ENCODE results near the gene PLIN5. TPM values are rescaled to one million over a fixed set of nuclear protein-coding genes. Genes with fewer than 3 reads are reported as not detected.

The PLIN5 gene
- total and polyA plus RNA-seq, 10 of the 15 experiments (the other 5 are each of a cell fraction or from before 2014, with no cell fraction given), result 0.15 to 0.33 TPM; not detected in 8

GRCh38 chr19:4550018-4550417, 15.0 kb upstream of the PLIN5 start:
- Histone ChIP-seq H3K27ac (ENCODE audit: control insufficient read depth, insufficient read depth) (no peak overlapping the region), H3K4me2 (ENCODE audit: control insufficient read depth, insufficient read depth) (no peak overlapping the region), H3K4me1 (ENCODE audit: control insufficient read depth, insufficient read depth, low read length) (no peaks in the 10 kb centered on the region), H2AFZ (ENCODE audit: control insufficient read depth, low read depth, low read length) (no peak overlapping the region), H3K9me3 (replicated peaks; ENCODE audit: control insufficient read depth, insufficient read depth, low read length) (no peaks in the 10 kb centered on the region), H3K4me3 (no peak overlapping the region), H4K20me1 (ENCODE audit: control insufficient read depth, insufficient read depth) (no peaks in the 10 kb centered on the region), H3K36me3 (ENCODE audit: control insufficient read depth in 2 of 2, insufficient read depth in 2 of 2, low read length in 1 of 2) (no peaks in the 10 kb centered on the region), H3K79me2 (ENCODE audit: control insufficient read depth, insufficient read depth, low read length) (no peaks in the 10 kb centered on the region), H3K9ac (ENCODE audit: control insufficient read depth, insufficient read depth, low read length) (no peak overlapping the region), H3K27me3 (replicated peaks in 1 of 2; ENCODE audit: control insufficient read depth in 2 of 2, insufficient read depth in 2 of 2, low read length in 1 of 2) (no peaks in the 10 kb centered on the region)
- no TSS peak for BruUV-seq (replicated peaks)
- POLR2A ChIA-PET, result no interaction called here
- ATAC-seq, result no peak
- SMC1A ChIA-PET (ENCODE audit: uncharacterized antibody, unreplicated experiment), result no interaction called here
- CTCF ChIA-PET, result interaction anchor here (1.2 kb wide), 1 partner anchor 84 kb away, joined by 4 read pairs; no protein-coding TSS in a partner anchor
- WGBS (ENCODE audit: insufficient coverage, insufficient replicate concordance, low lambda C conversion rate, missing lambda C conversion rate), result 50% methylated on average over 18 of the region's 18 CpGs
- RAD21 ChIA-PET (ENCODE audit: unreplicated experiment), result no interaction called here
- TF ChIP-seq MXI1 (IDR thresholded peaks at IDR 0.05; ENCODE audit: low read depth, low read length) (no peak), NR2C1 (IDR thresholded peaks at IDR 0.05) (no peak), CREM (IDR thresholded peaks at IDR 0.05; ENCODE audit: low read depth) (no peak), RELB (IDR thresholded peaks at IDR 0.05; ENCODE audit: low read depth) (no peak), KAT2A (conservative IDR thresholded peaks at IDR 0.05; ENCODE audit: control insufficient read depth, low read depth, low read length) (no peak)
- in situ Hi-C loops (cut with MboI), result no loop called here
- FAIRE-seq, result no peak
- no peak for DNase-seq (ENCODE audit: low read depth, low spot score)
- intact Hi-C loops (cut with micrococcal nuclease; ENCODE audit: unreplicated experiment), result no loop called here

- POLR2A ChIA-PET, result no interaction called here
- ATAC-seq, result no peak
- WGBS (ENCODE audit: insufficient coverage, insufficient replicate concordance, low lambda C conversion rate, missing lambda C conversion rate), result 65% methylated on average over 14 of the region's 14 CpGs
- TF ChIP-seq HSF1 (IDR thresholded peaks at IDR 0.05; ENCODE audit: low read depth, low read length), result no peak
- no peak for TF ChIP-seq SMAD1 (IDR thresholded peaks at IDR 0.05; ENCODE audit: low read depth, partially characterized antibody)
- no peak for TF ChIP-seq RAD51 (IDR thresholded peaks at IDR 0.05)
- no peak for TF ChIP-seq MXI1 (IDR thresholded peaks at IDR 0.05; ENCODE audit: low read depth, low read length)
- no peak for TF ChIP-seq PRDM15 (CRISPR knock-in tag; IDR thresholded peaks at IDR 0.05)
- no peak for TF ChIP-seq SMC3 (IDR thresholded peaks at IDR 0.05; ENCODE audit: borderline replicate concordance, low read length)
Measured at GRCh38 chr19:4548238-4548584, 13.2 kb upstream of the PLIN5 start.

More at GRCh38 chr19:4548238-4548584, 13.2 kb upstream of the PLIN5 start:
- FAIRE-seq (no peak), DNase-seq (ENCODE audit: low read depth, low spot score) (no peak)
- intact Hi-C loops (cut with micrococcal nuclease; ENCODE audit: unreplicated experiment) (no loop called here), in situ Hi-C loops (cut with MboI) (no loop called here)
- Histone ChIP-seq H3K9me3 (replicated peaks; ENCODE audit: control insufficient read depth, insufficient read depth, low read length) (no peaks in the 10 kb centered on the region), H3K27me3 (replicated peaks in 1 of 2; ENCODE audit: control insufficient read depth in 2 of 2, insufficient read depth in 2 of 2, low read length in 1 of 2) (no peaks in the 10 kb centered on the region), H3K27ac (ENCODE audit: control insufficient read depth, insufficient read depth) (no peak overlapping the region), H3K79me2 (ENCODE audit: control insufficient read depth, insufficient read depth, low read length) (no peaks in the 10 kb centered on the region), H3K4me2 (ENCODE audit: control insufficient read depth, insufficient read depth) (no peak overlapping the region), H2AFZ (ENCODE audit: control insufficient read depth, low read depth, low read length) (no peak overlapping the region), H4K20me1 (ENCODE audit: control insufficient read depth, insufficient read depth) (no peaks in the 10 kb centered on the region), H3K9ac (ENCODE audit: control insufficient read depth, insufficient read depth, low read length) (no peak overlapping the region), H3K4me3 (no peak overlapping the region), H3K4me1 (ENCODE audit: control insufficient read depth, insufficient read depth, low read length) (no peaks in the 10 kb centered on the region), H3K36me3 (ENCODE audit: control insufficient read depth in 2 of 2, insufficient read depth in 2 of 2, low read length in 1 of 2) (no peaks in the 10 kb centered on the region)
- CTCF ChIA-PET, result interaction anchor here (1.3 to 2.1 kb wide), 2 partner anchors 8 to 88 kb away, joined by 4 to 8 read pairs; no protein-coding TSS in a partner anchor
- RAD21 ChIA-PET (ENCODE audit: unreplicated experiment), result interaction anchor here (0.6 kb wide), 1 partner anchor 119 kb away, joined by 3 read pairs; no protein-coding TSS in a partner anchor
- no TSS peak for BruUV-seq (replicated peaks)
- SMC1A ChIA-PET (ENCODE audit: uncharacterized antibody, unreplicated experiment), result interaction anchor here (1.4 kb wide), 1 partner anchor 88 kb away, joined by 4 read pairs; no protein-coding TSS in a partner anchor
